ENCODE data around the gene HLA-DPA1. TPM values are rescaled to one million over a fixed set of nuclear protein-coding genes. Genes with fewer than 3 reads are reported as not detected.
"Not testable (repeated sequence)": the region's sequence is repeated elsewhere in the genome, so short reads cannot be mapped to it uniquely, and the experiment has no call there.

HLA-DPA1 gene
- total and polyA plus RNA-seq, 7 donors = 29.9 to 210 (median 51.0) TPM

DNA sequence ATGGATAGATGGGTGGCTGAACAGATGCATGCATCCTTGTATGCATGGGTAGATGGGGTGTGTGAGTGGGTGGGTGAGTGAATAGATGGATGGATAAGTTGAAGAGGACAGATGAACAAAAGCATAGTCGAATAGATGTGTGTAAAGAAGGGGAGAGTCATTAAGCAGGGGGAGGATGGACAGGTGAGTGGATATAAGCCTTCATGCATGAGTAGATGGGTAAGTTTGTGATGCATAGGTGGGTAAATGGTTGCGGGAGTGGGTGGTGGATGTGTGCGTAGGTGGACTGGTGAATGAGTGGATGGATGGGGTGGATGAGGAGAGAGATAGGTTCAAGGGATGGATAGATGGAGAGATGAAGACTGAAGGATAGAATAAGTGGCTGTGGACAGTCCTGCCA, 31.9 kb upstream of the HLA-DPA1 start:
- Histone ChIP-seq H3K36me3 (no peaks in the 10 kb centered on the region), H3K27me3 (peaks cover 0 to 20% (median 0%) of the 10 kb centered on the region in 3 donors), H3K4me3 (no peak overlapping the region), H3K27ac (no peak overlapping the region), H3K4me1 (no peaks in the 10 kb centered on the region), H3K9me3 (peaks cover 0 to 7% (median 0%) of the 10 kb centered on the region in 4 donors)
- TF ChIP-seq CTCF (IDR thresholded peaks at IDR 0.05) (no peak), POLR2A (IDR thresholded peaks at IDR 0.05) (no peak), POLR2AphosphoS5 (IDR thresholded peaks at IDR 0.05) (no peak), EP300 (IDR thresholded peaks at IDR 0.05) (no peak)
- DNase-seq = no peak
- intact Hi-C loops (cut with DNase I) = no loop called here
- 79 to 91% methylated on average over 3 of the region's 3 CpGs for WGBS, 2 donors

DNA sequence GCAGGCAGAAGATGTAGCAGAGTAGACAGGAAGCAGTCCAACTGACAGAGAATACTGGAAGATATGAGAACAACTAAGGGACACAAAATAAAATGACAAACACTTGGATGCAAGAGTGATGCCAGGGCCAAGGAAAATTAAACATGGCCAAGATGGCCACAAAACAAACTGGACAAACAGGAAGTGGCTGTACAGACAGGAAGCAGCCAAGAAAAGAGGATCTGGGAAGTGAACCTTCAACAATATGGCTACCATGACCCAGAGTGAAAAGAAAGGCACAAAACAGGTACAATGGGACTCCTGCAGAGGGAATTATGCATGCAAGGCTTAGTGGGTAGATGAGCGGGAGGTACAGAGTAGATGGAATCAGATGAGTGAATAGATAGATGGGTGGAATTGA, 31.4 kb upstream of the HLA-DPA1 start:
- Histone ChIP-seq H3K4me1 (no peaks in the 10 kb centered on the region), H3K27ac (no peak overlapping the region), H3K4me3 (no peak overlapping the region), H3K27me3 (peaks cover 0 to 15% (median 0%) of the 10 kb centered on the region in 3 donors), H3K36me3 (no peaks in the 10 kb centered on the region), H3K9me3 (peaks cover 0 to 7% (median 0%) of the 10 kb centered on the region in 4 donors)
- intact Hi-C loops (cut with DNase I) = no loop called here
- no peak for DNase-seq
- no peak for TF ChIP-seq POLR2AphosphoS5 (IDR thresholded peaks at IDR 0.05)
- TF ChIP-seq EP300 (IDR thresholded peaks at IDR 0.05) = no peak
- no peak for TF ChIP-seq CTCF (IDR thresholded peaks at IDR 0.05)
- no peak for TF ChIP-seq POLR2A (IDR thresholded peaks at IDR 0.05)
- 93 to 94% methylated on average over 1 of the region's 1 CpG for WGBS, 2 donors

DNA sequence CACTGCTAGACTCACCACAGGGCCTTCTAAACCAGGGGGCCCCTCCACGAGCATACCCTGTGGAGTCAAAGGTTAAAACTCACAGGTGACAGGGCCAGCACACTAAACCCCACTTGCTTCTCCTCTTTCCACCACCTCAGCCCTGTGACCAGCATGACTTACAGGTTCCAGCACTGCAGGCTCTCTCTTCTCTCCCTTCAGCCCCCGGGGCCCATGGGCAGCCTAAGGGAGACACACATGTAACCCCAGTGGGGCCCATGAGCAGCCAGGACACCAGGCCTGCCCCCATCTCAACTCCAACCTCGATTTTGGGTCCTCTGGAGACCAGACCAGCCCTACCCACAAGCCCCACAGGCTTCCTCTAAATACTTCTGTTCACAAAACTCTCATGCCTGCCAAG, 30.3 kb upstream of the HLA-DPA1 start:
- no peak for DNase-seq
- Histone ChIP-seq H3K27ac (no peak overlapping the region), H3K9me3 (peaks cover 0 to 7% (median 0%) of the 10 kb centered on the region in 4 donors), H3K36me3 (no peaks in the 10 kb centered on the region), H3K27me3 (peaks cover 0 to 15% (median 0%) of the 10 kb centered on the region in 3 donors), H3K4me1 (no peaks in the 10 kb centered on the region), H3K4me3 (no peak overlapping the region)
- intact Hi-C loops (cut with DNase I) = no loop called here
- whole genome bisulfite sequencing, 2 donors = 44 to 59% methylated on average over 3 of the region's 3 CpGs
- TF ChIP-seq POLR2AphosphoS5 (IDR thresholded peaks at IDR 0.05) (no peak), CTCF (IDR thresholded peaks at IDR 0.05) (no peak), EP300 (IDR thresholded peaks at IDR 0.05) (no peak), POLR2A (IDR thresholded peaks at IDR 0.05) (no peak)

GRCh38 chr6:33101121-33101737, 27.8 kb upstream of the HLA-DPA1 start:
- intact Hi-C loops (cut with DNase I); H3K36me3 ChIP-seq; H3K27me3 ChIP-seq; H3K27ac ChIP-seq; DNase-seq; H3K9me3 ChIP-seq; H3K4me1 ChIP-seq; H3K4me3 ChIP-seq: not testable (repeated sequence)
- WGBS, 2 donors = 65 to 77% methylated on average over 5 of the region's 5 CpGs

- Histone ChIP-seq H3K9me3 (peaks cover 0 to 2% (median 0%) of the 10 kb centered on the region in 4 donors), H3K4me1 (no peaks in the 10 kb centered on the region), H3K4me3 (no peak overlapping the region), H3K27ac (no peak overlapping the region), H3K27me3 (peaks cover 0 to 14% (median 0%) of the 10 kb centered on the region in 3 donors), H3K36me3 (no peaks in the 10 kb centered on the region)
- intact Hi-C loops (cut with DNase I) = no loop called here
- TF ChIP-seq CTCF (IDR thresholded peaks at IDR 0.05) = no peak
- TF ChIP-seq POLR2A (IDR thresholded peaks at IDR 0.05) = no peak
- no peak for TF ChIP-seq EP300 (IDR thresholded peaks at IDR 0.05)
- TF ChIP-seq POLR2AphosphoS5 (IDR thresholded peaks at IDR 0.05) = no peak
- DNase-seq = no peak
- 92 to 94% methylated on average over 1 of the region's 1 CpG for WGBS, 2 donors
Observed at GRCh38 chr6:33095681-33096080, 22.2 kb upstream of the HLA-DPA1 start.

All from sigmoid colon (tissue), 7 donors.